GM12874 (cell line): Measurements from ENCODE around the gene UGT1A6.

ENCODE experiments used
- CTCF ChIP-seq: IDR thresholded peaks from 2 replicates; pipeline ENCODE4 v1.5.1; 2011; ENCODE audit warnings: low read depth, mild to moderate bottlenecking, control low read depth, low read length, moderate library complexity; ENCODE audit not compliant: insufficient read depth

Gene UGT1A6

DNA sequence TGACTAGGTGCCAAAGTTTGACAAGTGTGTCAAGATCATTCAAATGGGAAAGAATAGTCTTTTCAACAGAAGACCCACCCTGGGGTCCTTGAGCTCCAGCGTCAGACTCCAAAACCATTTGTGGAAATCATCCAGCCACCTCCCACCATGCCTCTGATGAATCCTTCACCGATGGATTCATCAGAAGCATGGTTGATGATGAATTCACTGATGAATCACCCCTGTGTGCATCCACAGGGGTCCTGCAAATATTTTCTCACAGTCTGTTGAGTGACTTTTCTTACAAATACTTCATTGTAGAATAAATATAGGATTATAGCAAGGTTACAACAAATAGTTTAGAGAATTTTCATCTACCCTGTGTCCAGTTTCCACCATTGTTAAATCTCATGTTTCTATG, 16.6 kb upstream of the UGT1A6 start:
- TF ChIP-seq CTCF = no peak

- no peak for TF ChIP-seq CTCF
These were observed 13.5 kb upstream of the UGT1A6 start for GRCh38 chr2:233679196-233679595.

DNA sequence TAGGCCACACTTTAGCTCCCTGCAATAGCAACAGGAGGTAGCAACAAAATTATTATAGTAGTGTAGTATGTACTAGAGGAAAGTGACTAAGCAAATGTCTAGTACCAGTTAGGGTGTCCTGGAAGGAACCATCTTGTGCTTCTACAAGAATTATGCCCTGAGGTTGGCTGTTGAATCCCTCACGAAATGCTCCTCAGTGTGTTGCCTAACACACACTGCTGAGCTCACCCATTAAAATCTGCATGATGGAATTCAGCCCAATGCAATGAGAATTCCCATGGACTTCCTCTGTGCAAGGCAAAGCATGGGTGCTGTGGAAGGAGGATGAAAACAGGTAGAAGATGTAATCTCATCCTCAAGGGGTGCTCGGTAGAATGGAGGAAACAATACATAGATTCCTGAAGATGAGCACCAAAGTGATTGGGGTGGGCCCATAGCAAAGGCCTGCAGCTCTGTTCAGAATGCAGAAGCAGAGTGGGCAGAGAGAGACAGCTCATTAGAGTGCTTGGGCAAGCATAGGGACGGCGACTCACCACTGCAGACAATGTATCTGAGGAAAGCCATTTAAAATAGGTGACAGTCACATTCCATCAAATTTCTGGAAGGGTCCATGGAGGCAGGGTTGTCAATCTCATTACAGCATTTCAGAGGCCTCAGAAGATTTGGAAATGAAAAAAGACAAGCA, 12.2 kb upstream of the UGT1A6 start:
- TF ChIP-seq CTCF = no peak

DNA sequence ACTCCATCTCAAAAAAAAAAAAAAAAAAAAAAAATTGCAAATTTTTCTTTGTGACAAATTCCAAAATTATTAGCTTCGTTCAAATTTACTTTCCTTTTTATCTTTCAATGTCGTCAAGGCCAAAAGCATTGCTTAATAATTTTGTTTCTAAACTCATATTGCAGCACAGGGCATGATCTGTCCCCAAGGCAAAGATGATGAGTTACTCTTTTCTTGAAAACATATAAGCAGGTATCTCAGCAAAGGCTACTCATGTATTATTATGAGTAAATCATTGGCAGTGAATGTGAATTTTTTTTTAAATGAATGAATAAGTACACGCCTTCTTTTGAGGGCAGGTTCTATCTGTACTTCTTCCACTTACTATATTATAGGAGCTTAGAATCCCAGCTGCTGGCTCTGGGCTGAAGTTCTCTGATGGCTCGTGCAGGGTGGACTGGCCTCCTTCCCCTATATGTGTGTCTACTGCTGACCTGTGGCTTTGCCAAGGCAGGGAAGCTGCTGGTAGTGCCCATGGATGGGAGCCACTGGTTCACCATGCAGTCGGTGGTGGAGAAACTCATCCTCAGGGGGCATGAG, 11.1 kb upstream of the UGT1A6 start, which contains the start of gene UGT1A7:
Gene UGT1A7, plus strand, starts transcription at position 381 of the 579 bp plus-strand sequence. Its CDS starts 37 bp downstream, at position 418.
- TF ChIP-seq CTCF = no peak

- TF ChIP-seq CTCF = no peak
These were observed 8.1 kb upstream of the UGT1A6 start for GRCh38 chr2:233684640-233685039.

- TF ChIP-seq CTCF = no peak
These were observed 5.8 kb upstream of the UGT1A6 start for GRCh38 chr2:233686928-233687327.

DNA sequence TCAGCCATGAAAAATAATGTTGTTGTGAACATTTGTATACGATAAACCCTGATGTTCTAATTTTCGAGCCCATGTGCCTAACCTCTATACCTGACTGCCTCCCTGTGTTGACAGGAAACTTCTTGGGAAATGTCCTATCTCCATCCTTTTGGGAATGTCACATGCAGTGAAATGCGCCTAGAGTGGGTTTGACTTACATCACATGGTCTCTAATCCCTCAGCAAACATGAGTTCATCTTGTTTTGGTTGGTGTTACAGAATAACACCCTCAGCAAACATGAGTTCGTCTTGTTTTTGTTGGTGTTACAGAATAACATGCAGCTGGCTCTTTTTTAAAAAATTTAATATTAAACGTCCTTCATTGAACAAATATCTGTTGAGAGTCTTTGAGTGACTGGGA, 4.3 kb upstream of the UGT1A6 start:
- TF ChIP-seq CTCF = no peak
